A673 (cell line): Measurements from ENCODE around the gene EFCAB14. TPM values are rescaled to one million over a fixed set of nuclear protein-coding genes. Genes with fewer than 3 reads are reported as not detected.

Experiments
- BruUV-seq: library from RNA; stranded (reverse); fragments of 400-500 nt; replicated peaks from 2 replicates; lab custom pipeline; 2021; lab: Mats Ljungman, UMichigan
- CTCF ChIA-PET: fragments of 300-600 bp; sonication (Branson Sonifier 250); formaldehyde crosslinking; loops from one replicate; lab custom pipeline; 2022; ENCODE audit warnings: antibody characterized with exemption; lab: Charles Lee
- POLR2A ChIA-PET: fragments of 300-600 bp; sonication (Branson Sonifier 250); formaldehyde crosslinking; loops from one replicate; lab custom pipeline; 2022; ENCODE audit warnings: antibody characterized with exemption; ENCODE audit not compliant: low non-redundant PET; lab: Charles Lee
- DNase-seq: peaks from one replicate; pipeline ENCODE4 v3.0.0-alpha.2; 2015; ENCODE audit warnings: low spot score
- H3K27ac ChIP-seq: fragments of 200-600 bp; sonication (generic); 2 replicates; pipeline ENCODE4 v1.5.1; 2016; ENCODE audit warnings: mixed run types, low read depth, mild to moderate bottlenecking, mixed read lengths, antibody characterized with exemption, low read length; ENCODE audit not compliant: poor library complexity, severe bottlenecking
- H3K27me3 ChIP-seq: fragments of 200-600 bp; sonication (generic); replicated peaks from 2 replicates; pipeline ENCODE4 v1.6.1; 2017; ENCODE audit warnings: mixed run types, low read depth, mild to moderate bottlenecking, mixed read lengths, antibody characterized with exemption, low read length; ENCODE audit not compliant: insufficient read depth, poor library complexity
- H3K36me3 ChIP-seq: fragments of 200-600 bp; sonication (generic); 2 replicates; pipeline ENCODE4 v1.6.1; 2016; ENCODE audit warnings: mixed run types, mild to moderate bottlenecking, mixed read lengths, antibody characterized with exemption, low read length; ENCODE audit not compliant: insufficient read depth, poor library complexity, severe bottlenecking
- H3K4me1 ChIP-seq: fragments of 200-600 bp; sonication (generic); 2 replicates; pipeline ENCODE4 v1.6.1; 2017; ENCODE audit warnings: mixed run types, mild to moderate bottlenecking, mixed read lengths, antibody characterized with exemption, low read length; ENCODE audit not compliant: insufficient read depth, poor library complexity, severe bottlenecking
- H3K4me3 ChIP-seq: fragments of 200-600 bp; sonication (generic); 2 replicates; pipeline ENCODE4 v1.5.1; 2016; ENCODE audit warnings: low read depth, mixed run types, mild to moderate bottlenecking, mixed read lengths, low read length; ENCODE audit not compliant: poor library complexity, severe bottlenecking
- H3K9me3 ChIP-seq: fragments of 200-600 bp; sonication (generic); 2 replicates; pipeline ENCODE4 v1.6.1; 2016; ENCODE audit warnings: mixed run types, low read depth, mild to moderate bottlenecking, mixed read lengths, antibody characterized with exemption, low read length; ENCODE audit not compliant: poor library complexity, severe bottlenecking
- EZH2 ChIP-seq: fragments of 200-600 bp; sonication (generic); IDR thresholded peaks from 2 replicates; pipeline ENCODE4 v1.6.1; 2017; ENCODE audit warnings: borderline replicate concordance, low read depth, mild to moderate bottlenecking, mixed read lengths, antibody characterized with exemption, low read length; ENCODE audit not compliant: poor library complexity, severe bottlenecking
- intact Hi-C: fragments of 100-400 bp; cut with micrococcal nuclease; formaldehyde crosslinking; loops from one replicate; pipeline ENCODE4 v1.10.0; 2022; ENCODE audit not compliant: unreplicated experiment
- total RNA-seq: library from RNA; stranded (reverse); gene quantifications from 2 replicates; pipeline ENCODE4 v1.2.3, GENCODE V29; 2021
- TF ChIP-seq, protein P1 (sequence below): fragments of 300-800, 200-600 bp; sonication (generic); conservative IDR thresholded peaks from 2 replicates; pipeline ENCODE4 v1.5.1; 2017; ENCODE audit warnings: low read depth, mild to moderate bottlenecking, antibody characterized with exemption, low read length, moderate library complexity, mixed read lengths

Gene EFCAB14
- total RNA-seq, 1 experiment from 2014 or later: 39.8 TPM

DNA sequence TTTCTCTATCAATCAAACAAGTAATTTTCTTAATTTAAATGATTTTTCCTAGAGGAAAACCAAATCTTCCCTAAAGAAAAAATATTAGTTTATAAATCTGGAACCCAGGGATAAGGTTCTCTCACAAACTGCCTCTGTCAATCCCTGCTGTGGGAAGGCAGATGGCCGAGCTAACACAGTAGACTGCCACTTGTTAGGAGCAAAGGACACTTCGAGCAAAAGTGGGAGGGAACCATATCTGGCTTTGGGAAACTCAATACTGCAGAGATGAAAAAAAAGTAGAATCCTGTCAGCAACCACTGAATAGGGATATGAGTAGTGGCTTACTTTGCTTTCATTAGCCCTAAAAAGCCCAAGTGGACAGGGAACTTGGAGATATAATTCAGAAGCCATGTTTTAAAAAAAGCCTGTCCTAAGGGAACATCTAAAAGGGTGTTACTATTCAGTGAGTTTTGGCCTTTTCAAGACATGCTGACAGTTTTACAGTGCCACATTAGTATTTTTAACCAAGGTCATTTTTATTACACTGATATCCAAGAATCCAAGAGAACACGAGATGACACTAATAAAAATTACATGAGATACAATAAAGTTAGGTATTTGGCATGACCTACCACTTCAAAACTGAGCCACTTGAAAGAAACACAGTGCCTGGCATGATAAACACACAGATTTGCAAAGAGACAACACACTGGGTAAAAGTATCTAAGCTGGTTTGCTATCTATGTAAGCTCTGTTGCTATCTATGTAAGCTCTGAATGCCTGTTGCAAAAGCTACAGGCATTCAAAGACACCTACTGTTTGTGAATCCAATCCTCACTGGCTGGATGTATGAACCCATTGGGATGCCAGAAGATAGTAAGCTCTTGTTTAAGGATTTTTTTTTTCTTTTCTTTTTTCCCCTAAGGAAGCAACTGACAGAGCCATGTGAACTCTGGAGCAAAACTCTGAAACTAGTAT is 25.8 kb downstream of the EFCAB14 start:
- H3K9me3 ChIP-seq: no peaks in the 10 kb centered on the region
- TF ChIP-seq EZH2: no peak
- TF ChIP-seq, protein P1, sequence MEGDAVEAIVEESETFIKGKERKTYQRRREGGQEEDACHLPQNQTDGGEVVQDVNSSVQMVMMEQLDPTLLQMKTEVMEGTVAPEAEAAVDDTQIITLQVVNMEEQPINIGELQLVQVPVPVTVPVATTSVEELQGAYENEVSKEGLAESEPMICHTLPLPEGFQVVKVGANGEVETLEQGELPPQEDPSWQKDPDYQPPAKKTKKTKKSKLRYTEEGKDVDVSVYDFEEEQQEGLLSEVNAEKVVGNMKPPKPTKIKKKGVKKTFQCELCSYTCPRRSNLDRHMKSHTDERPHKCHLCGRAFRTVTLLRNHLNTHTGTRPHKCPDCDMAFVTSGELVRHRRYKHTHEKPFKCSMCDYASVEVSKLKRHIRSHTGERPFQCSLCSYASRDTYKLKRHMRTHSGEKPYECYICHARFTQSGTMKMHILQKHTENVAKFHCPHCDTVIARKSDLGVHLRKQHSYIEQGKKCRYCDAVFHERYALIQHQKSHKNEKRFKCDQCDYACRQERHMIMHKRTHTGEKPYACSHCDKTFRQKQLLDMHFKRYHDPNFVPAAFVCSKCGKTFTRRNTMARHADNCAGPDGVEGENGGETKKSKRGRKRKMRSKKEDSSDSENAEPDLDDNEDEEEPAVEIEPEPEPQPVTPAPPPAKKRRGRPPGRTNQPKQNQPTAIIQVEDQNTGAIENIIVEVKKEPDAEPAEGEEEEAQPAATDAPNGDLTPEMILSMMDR: no peak
- H3K27ac ChIP-seq: no peak overlapping the region
- peaks cover 52% of the 10 kb centered on the region for H3K4me1 ChIP-seq
- no TSS peak for BruUV-seq
- H3K4me3 ChIP-seq: no peak overlapping the region
- H3K36me3 ChIP-seq: peaks cover 40% of the 10 kb centered on the region
- no peaks in the 10 kb centered on the region for H3K27me3 ChIP-seq
- CTCF ChIA-PET: interaction anchor here (0.7 kb wide), 1 partner anchor 71 kb away, joined by 3 read pairs; no protein-coding TSS in a partner anchor
- POLR2A ChIA-PET: no interaction called here
- intact Hi-C loops: no loop called here
- DNase-seq: no peak

DNA sequence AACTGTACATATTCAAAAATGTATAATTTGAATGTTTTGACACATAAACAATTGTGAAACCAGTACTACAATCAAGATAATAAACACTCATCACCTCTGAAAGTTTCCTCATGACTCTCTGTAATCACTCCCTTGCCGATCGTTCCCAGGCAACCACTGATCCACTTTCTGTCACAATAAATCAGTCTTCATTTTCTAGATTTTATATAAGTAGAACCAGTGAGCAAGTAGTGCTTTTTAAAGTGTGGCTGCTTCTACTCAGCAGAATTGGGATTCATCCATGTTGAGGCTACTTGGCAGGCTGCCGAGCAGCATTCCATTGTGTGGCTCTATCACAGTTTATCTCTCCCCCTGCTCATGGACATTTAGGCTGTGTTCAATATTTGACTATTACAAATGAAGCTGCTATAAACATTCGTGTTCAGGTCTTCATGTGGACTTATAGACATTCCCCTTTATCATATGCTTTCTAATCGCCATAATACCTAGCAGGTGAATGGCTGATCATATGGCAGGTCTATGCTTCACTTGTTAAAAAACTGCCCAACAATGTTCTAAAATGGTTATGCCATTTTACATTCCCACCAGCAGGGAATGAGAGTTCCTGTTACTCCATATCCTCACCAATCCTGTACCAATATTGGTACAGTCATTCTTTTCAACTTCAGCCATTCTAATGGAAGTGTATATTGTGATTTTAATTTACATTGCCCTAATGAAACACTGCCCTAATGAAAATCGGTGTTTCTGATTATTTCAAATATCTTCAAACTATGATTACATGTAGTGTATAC is 26.7 kb downstream of the EFCAB14 start:
- ChIA-PET CTCF (interaction anchor here (0.7 kb wide), 1 partner anchor 70 kb away, joined by 3 read pairs; no protein-coding TSS in a partner anchor), POLR2A (no interaction called here)
- H3K4me3 ChIP-seq: no peak overlapping the region
- BruUV-seq: no TSS peak
- peaks cover 41% of the 10 kb centered on the region for H3K36me3 ChIP-seq
- H3K9me3 ChIP-seq: no peaks in the 10 kb centered on the region
- no peak for TF ChIP-seq EZH2
- TF ChIP-seq, protein P1: 0 out of 2 replicates have a peak, but pooled peaks have one; percentile 23
- DNase-seq: peak; percentile 31
- intact Hi-C loops: no loop called here
- no peaks in the 10 kb centered on the region for H3K27me3 ChIP-seq
- H3K27ac ChIP-seq: no peak overlapping the region
- peaks cover 61% of the 10 kb centered on the region for H3K4me1 ChIP-seq

DNA sequence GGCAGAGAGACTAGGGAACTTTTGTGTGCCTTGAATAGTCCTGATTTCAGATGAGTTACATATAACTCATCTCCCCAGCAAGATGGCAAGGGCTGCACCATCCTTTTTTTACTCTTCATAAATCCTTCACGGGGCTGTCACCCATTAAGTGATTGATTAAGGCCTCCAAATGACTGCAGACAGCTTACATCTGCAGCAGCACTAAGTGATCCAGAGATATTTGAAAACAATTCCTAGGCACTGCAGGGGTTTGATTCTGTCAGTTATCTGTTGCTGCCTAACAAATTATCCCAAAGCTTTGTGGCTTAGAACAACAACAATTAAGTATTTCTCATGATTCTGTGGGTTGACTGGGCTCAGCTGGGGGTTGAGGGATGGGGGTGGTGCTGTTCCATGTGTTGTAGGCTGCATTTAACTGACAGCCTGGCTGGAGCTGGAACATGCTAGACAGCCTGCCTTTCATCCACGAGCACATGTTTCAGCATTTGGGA is 27.9 kb downstream of the EFCAB14 start:
- intact Hi-C loops: no loop called here
- Histone ChIP-seq H3K4me1 (peaks cover 72% of the 10 kb centered on the region), H3K4me3 (no peak overlapping the region), H3K36me3 (peaks cover 45% of the 10 kb centered on the region), H3K27ac (no peak overlapping the region), H3K27me3 (no peaks in the 10 kb centered on the region), H3K9me3 (no peaks in the 10 kb centered on the region)
- BruUV-seq: no TSS peak
- TF ChIP-seq, protein P1: no peak
- no peak for TF ChIP-seq EZH2
- DNase-seq: peak; percentile 82
- POLR2A ChIA-PET: no interaction called here
- CTCF ChIA-PET: no interaction called here
